DOHH2 (cell line): ENCODE measurements around the gene SMC3.

Experiments used
- CTCF ChIP-seq: fragments of 200-600 bp; sonication (generic); IDR thresholded peaks from one replicate; pipeline ENCODE4 v1.5.1; 2014; ENCODE audit warnings: antibody characterized with exemption, mild to moderate bottlenecking, low read depth, low read length; ENCODE audit not compliant: poor library complexity, severe bottlenecking
- EZH2phosphoT487 ChIP-seq: fragments of 200-600 bp; sonication (generic); IDR thresholded peaks from 2 replicates; pipeline ENCODE4 v1.6.1; 2017; ENCODE audit warnings: borderline replicate concordance, mild to moderate bottlenecking, antibody characterized with exemption, low read length, moderate library complexity, mixed read lengths

- TF ChIP-seq CTCF (no peak), EZH2phosphoT487 (no peak)
Observed at GRCh38 chr10:110553905-110554304, 13.6 kb upstream of the SMC3 start.
